ENCODE measurements around the gene SRP68. TPM values are rescaled to one million over a fixed set of nuclear protein-coding genes. Genes with fewer than 3 reads are reported as not detected.

SRP68 gene
- total RNA-seq, 1 donor from 2014 or later = 31.7 TPM

DNA sequence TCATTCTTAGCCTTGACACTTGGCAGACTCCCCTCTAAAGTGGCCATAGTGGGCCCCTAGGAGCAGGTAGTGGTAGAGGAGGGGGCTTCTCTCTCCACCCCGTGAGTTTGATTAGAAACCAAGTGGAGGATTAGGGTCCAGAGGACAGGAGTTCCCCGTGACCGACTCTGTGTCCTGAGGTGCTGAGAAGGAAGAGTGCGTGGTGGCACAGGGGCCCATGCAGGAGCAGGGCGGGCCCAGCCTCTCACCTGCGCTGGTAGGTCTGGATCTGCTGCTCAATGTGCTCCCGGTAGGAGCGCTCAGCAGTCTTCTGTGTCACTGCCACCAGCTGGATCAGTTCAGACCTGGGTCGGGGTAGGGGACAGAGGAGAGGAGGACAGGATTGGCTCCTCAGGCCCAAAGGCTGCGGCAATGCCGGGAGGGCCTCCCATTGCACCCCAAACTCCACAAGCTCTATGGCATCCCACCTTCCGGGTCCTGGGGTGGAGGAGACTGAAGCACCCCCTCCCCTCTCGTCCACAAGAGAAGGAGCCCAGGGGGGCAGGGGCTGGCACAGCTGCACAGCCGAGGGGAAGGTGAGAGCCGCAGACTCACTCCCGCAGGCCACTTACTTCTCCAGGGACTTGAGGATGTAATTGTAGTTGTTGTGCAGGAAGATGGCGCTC is 12.9 kb upstream of the SRP68 start:
- Histone ChIP-seq H3K9ac (no peak overlapping the region), H3F3A (ENCODE audit: low read depth) (peaks cover 15% of the 10 kb centered on the region), H3K4me3 (no peak overlapping the region), H3K27ac (no peak overlapping the region), H3K9me3 (ENCODE audit: low read depth) (no peaks in the 10 kb centered on the region), H2AFZ (replicated peaks) (no peak overlapping the region), H3K4me1 (peaks cover 6% of the 10 kb centered on the region), H3K4me2 (no peak overlapping the region), H3K36me3 (no peaks in the 10 kb centered on the region), H4K20me1 (ENCODE audit: low read depth) (peaks cover 2% of the 10 kb centered on the region), H3K79me2 (ENCODE audit: low read depth) (no peaks in the 10 kb centered on the region), H3K27me3 (peaks cover 5% of the 10 kb centered on the region)
- H3K4me3 Mint-ChIP-seq = no peak overlapping the region
- TF ChIP-seq EZH2phosphoT487 (IDR thresholded peaks at IDR 0.05) (no peak), EZH2 (IDR thresholded peaks at IDR 0.05) (no peak)
- TF ChIP-seq, protein P1, sequence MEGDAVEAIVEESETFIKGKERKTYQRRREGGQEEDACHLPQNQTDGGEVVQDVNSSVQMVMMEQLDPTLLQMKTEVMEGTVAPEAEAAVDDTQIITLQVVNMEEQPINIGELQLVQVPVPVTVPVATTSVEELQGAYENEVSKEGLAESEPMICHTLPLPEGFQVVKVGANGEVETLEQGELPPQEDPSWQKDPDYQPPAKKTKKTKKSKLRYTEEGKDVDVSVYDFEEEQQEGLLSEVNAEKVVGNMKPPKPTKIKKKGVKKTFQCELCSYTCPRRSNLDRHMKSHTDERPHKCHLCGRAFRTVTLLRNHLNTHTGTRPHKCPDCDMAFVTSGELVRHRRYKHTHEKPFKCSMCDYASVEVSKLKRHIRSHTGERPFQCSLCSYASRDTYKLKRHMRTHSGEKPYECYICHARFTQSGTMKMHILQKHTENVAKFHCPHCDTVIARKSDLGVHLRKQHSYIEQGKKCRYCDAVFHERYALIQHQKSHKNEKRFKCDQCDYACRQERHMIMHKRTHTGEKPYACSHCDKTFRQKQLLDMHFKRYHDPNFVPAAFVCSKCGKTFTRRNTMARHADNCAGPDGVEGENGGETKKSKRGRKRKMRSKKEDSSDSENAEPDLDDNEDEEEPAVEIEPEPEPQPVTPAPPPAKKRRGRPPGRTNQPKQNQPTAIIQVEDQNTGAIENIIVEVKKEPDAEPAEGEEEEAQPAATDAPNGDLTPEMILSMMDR (IDR thresholded peaks at IDR 0.05) = no peak
- DNase-seq (ENCODE audit: low spot score) = no peak
- H3K27ac Mint-ChIP-seq = no peak overlapping the region
- peaks cover 13% of the 10 kb centered on the region for H3K27me3 Mint-ChIP-seq (ENCODE audit: insufficient read depth, low read depth)
- H3K9me3 Mint-ChIP-seq = no peaks in the 10 kb centered on the region
- H3K4me1 Mint-ChIP-seq = peaks cover 11% of the 10 kb centered on the region
- peaks cover 10% of the 10 kb centered on the region for H3K36me3 Mint-ChIP-seq

DNA sequence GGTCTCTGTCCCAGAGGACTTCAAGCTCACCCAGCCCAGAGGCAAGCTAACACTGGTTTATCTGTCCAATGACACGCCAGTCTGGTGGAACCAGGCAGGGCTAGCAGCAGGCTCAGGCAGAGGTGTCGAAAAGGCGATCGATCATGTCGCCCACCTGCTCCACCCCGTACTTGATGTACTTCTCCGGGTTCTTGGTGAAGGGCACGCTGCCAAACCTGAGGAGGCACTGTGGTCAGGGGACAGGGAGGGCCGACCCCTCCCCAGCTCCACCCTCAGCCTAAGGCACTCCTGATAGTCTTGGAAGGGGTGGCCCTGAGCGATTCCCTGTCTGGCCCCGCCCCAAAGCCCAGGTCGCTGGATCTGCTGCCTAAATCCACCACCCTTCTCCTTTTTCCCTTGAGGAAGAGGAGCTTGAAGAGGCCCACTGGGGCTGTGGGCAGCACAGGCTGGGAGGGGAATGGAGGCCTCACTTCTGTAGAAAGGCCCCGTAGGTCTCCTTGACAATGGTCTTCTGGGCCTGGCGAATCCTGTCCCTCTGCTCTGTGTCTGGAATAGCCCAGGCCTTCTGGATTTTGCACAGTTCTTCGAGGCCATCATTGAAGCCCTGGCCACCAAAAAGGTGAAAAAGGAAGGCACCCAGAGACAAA is 11.3 kb upstream of the SRP68 start:
- Mint-ChIP-seq H3K4me1 (peaks cover 13% of the 10 kb centered on the region), H3K4me3 (peak overlapping the region; percentile 55), H3K9me3 (no peaks in the 10 kb centered on the region), H3K36me3 (peaks cover 8% of the 10 kb centered on the region), H3K27me3 (ENCODE audit: insufficient read depth, low read depth) (peaks cover 23% of the 10 kb centered on the region), H3K27ac (no peak overlapping the region)
- DNase-seq (ENCODE audit: low spot score) = no peak
- TF ChIP-seq, protein P1 (IDR thresholded peaks at IDR 0.05) = no peak
- TF ChIP-seq EZH2phosphoT487 (IDR thresholded peaks at IDR 0.05) = no peak
- no peak for TF ChIP-seq EZH2 (IDR thresholded peaks at IDR 0.05)
- Histone ChIP-seq H3K79me2 (ENCODE audit: low read depth) (no peaks in the 10 kb centered on the region), H3K27ac (no peak overlapping the region), H3K9me3 (ENCODE audit: low read depth) (no peaks in the 10 kb centered on the region), H3K9ac (no peak overlapping the region), H2AFZ (replicated peaks) (no peak overlapping the region), H4K20me1 (ENCODE audit: low read depth) (peaks cover 12% of the 10 kb centered on the region), H3K4me2 (no peak overlapping the region), H3K36me3 (no peaks in the 10 kb centered on the region), H3K4me3 (no peak overlapping the region), H3K4me1 (peaks cover 18% of the 10 kb centered on the region), H3F3A (ENCODE audit: low read depth) (peaks cover 19% of the 10 kb centered on the region), H3K27me3 (peaks cover 21% of the 10 kb centered on the region)

DNA sequence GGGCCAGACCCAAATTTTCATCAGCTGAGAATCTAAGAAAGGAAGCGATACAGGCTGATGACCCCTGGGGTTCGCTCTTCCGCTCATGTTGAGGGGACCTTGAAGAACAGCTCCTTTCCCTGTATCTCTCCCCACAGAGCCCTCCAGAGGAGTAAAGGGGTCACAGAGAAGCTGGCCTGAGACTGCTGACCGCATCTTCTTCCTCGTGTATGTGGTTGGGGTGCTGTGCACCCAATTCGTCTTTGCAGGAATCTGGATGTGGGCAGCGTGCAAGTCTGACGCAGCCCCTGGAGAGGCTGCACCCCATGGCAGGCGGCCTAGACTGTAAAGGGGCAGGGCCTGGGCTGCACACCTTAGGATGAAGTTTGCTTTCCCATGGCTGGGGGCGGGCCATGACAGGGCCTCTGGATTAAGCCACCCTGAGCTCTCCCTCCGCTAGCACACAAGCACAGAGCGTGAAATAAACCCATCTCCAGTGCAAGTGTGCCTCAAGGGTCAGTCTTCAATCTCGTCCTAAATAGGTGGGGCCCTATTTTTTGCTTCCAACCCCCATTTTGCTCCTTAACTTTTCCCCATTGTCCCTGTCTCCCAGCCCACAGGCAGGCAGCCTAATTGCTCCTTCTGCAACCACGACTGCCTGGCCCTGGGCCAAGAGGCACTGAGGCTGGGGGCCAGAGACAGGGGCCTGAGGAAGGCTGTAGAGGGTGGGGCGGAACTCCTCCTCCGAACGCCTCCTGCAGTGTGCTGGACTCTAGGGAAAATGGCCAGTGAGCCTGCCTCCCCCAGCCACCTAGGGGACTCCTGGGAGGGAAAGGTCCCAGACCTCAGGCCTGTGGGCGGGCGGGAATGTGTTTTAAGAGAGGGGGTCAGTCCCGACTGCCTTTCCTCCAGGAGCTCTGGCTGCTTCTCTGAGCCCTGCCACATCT is 10.3 kb upstream of the SRP68 start:
- no peak for DNase-seq (ENCODE audit: low spot score)
- Histone ChIP-seq H3K27ac (no peak overlapping the region), H3K36me3 (no peaks in the 10 kb centered on the region), H3K4me1 (peaks cover 18% of the 10 kb centered on the region), H3K9me3 (ENCODE audit: low read depth) (no peaks in the 10 kb centered on the region), H3K27me3 (peaks cover 31% of the 10 kb centered on the region), H3K4me2 (no peak overlapping the region), H2AFZ (replicated peaks) (no peak overlapping the region), H4K20me1 (ENCODE audit: low read depth) (peaks cover 20% of the 10 kb centered on the region), H3F3A (ENCODE audit: low read depth) (peaks cover 24% of the 10 kb centered on the region), H3K4me3 (no peak overlapping the region), H3K79me2 (ENCODE audit: low read depth) (no peaks in the 10 kb centered on the region), H3K9ac (no peak overlapping the region)
- H3K27ac Mint-ChIP-seq = no peak overlapping the region
- TF ChIP-seq EZH2 (IDR thresholded peaks at IDR 0.05) (no peak), EZH2phosphoT487 (IDR thresholded peaks at IDR 0.05) (no peak)
- TF ChIP-seq, protein P1 (IDR thresholded peaks at IDR 0.05) = no peak
- H3K36me3 Mint-ChIP-seq = peaks cover 6% of the 10 kb centered on the region
- H3K4me1 Mint-ChIP-seq = peaks cover 14% of the 10 kb centered on the region
- no peaks in the 10 kb centered on the region for H3K9me3 Mint-ChIP-seq
- H3K27me3 Mint-ChIP-seq (ENCODE audit: insufficient read depth, low read depth) = peaks cover 34% of the 10 kb centered on the region
- no peak overlapping the region for H3K4me3 Mint-ChIP-seq

All from neural progenitor cell (in vitro differentiated cells).